GM12874 (cell line): ENCODE measurements around the gene PRKG1.

Source experiments
- TF ChIP-seq, protein P1 (sequence below): IDR thresholded peaks from 2 replicates; pipeline ENCODE4 v1.5.1; 2011; ENCODE audit warnings: low read depth, mild to moderate bottlenecking, control low read depth, low read length, moderate library complexity; ENCODE audit not compliant: insufficient read depth

PRKG1 gene

DNA sequence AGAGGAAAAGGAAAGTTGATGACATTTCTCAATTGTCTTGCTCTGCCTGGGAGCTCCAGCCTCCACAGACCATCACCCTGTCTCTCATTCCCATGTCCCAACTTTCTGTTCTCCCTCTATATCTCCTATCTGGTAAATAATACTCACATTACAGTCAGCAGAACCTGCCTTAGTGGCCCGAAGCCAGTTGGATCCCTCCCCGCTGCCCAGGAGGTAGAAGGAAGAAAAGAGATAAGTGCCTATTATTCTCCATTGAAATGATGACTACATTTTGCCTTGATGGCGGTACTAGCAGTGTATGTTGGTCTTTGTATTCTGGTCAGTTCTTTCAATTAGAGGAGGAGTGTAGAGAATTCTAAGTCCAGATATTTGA, 533.2 kb downstream of the PRKG1 start:
- TF ChIP-seq, protein P1, sequence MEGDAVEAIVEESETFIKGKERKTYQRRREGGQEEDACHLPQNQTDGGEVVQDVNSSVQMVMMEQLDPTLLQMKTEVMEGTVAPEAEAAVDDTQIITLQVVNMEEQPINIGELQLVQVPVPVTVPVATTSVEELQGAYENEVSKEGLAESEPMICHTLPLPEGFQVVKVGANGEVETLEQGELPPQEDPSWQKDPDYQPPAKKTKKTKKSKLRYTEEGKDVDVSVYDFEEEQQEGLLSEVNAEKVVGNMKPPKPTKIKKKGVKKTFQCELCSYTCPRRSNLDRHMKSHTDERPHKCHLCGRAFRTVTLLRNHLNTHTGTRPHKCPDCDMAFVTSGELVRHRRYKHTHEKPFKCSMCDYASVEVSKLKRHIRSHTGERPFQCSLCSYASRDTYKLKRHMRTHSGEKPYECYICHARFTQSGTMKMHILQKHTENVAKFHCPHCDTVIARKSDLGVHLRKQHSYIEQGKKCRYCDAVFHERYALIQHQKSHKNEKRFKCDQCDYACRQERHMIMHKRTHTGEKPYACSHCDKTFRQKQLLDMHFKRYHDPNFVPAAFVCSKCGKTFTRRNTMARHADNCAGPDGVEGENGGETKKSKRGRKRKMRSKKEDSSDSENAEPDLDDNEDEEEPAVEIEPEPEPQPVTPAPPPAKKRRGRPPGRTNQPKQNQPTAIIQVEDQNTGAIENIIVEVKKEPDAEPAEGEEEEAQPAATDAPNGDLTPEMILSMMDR: no peak

DNA sequence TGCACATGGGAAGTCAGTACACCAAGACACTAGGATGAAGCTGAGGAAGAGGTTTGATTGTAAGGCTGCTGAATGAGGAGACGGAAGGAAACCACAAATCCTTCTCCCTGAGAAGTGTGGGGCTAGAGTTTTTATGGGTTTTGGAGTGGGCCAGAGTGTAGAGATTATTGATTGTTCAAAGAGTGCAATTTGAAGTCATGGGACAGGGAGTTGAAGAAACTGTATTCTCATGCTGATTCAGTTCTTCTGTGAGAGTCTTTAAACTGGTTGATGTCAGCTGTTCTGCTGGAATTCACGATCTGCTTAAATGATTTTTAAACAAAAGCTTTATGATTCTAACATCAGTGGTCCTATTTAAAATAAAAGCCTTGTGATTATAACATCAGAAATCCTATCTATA, 533.9 kb downstream of the PRKG1 start:
- TF ChIP-seq, protein P1: no peak

DNA sequence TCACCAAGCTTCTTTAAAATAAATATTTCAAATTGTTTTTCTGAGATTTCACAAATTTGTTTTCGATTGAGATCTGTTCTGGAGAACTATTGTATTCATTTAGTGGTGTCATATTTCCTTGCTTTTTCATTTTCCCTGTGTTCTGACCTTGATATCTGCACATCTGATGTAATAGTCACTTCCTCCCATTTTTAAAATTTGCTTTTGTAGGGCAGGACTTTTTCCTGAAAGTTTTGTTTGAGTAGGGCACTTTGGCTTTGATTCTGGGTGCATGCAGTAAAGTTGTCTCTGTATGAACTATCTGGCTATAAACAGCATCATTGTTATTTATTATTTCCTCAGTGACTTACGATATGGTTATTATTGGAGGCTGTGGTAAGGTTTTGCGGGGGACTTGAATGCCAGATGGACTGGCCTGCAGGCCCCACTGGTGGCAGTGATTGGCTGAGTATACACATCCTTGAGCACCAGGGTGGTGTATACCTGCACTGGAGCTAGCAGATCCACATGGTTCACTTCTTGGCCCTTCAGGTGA, 541.5 kb downstream of the PRKG1 start:
- TF ChIP-seq, protein P1: no peak

DNA sequence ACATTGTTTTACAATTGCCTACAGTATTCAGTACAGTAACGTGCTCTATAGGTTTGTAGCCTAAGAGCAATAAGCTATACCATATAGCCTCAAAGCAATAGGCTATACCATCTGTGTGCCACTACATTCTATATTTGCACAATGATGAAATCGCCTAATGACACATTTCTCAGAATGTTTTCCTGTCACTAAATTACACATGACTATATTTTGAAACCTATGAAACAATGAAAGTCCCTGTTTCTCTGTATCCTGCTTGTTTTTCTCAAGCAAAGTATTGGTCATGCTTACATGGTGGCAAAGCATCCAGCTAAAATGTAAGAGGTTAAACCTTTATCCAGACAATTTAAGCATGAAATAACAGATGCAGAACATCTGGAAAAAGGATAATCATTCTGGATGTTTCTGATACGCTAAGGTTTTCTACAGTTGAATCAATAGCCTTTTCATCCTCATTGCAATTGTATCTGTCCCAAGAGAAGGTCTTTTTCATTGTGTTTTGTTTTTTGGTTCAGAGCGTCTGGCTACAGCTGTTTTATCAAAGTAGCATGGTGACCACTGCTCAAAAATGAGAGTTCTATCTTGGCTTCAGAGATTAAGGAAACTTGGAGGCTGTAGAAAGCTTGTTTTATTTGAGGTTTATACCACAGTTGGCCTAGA, 543.4 kb downstream of the PRKG1 start:
- TF ChIP-seq, protein P1: no peak

DNA sequence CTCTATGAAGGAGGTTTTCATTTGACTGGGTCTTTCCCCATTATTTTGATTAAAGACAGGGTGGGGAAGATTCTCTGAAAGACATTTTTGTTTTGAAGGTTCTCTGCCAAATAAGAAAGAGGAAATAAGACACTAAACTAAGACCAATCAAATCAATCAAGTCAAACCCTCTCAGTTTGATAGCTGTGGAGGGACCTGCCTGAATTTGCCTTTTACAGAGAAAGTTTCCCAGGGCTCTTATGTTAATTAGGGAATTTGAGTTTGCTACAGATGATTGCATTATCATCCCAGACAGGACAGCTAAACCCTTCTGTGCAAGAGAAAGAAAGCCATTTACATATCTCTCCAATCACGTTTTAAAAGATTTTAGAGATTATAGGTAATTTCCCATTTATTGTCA, 545.1 kb downstream of the PRKG1 start:
- TF ChIP-seq, protein P1: no peak

DNA sequence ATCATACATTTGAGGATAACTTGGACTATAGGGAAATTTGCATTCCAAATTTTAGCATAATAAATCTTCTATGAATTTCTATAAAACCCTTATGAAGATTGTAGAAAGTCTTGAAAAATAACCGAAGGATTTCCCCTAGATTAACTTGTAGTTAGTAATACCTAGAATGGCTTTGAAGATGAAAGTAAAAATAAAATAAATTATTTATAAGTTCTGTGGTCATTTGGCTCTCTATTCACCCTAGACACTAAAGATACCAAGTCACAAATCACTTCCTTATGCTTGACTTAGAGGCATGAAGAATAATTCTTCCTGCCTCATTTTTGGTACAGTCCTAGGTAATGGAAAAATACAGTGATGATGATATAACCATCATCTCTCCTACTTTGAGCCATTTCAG, 545.8 kb downstream of the PRKG1 start:
- TF ChIP-seq, protein P1: no peak

DNA sequence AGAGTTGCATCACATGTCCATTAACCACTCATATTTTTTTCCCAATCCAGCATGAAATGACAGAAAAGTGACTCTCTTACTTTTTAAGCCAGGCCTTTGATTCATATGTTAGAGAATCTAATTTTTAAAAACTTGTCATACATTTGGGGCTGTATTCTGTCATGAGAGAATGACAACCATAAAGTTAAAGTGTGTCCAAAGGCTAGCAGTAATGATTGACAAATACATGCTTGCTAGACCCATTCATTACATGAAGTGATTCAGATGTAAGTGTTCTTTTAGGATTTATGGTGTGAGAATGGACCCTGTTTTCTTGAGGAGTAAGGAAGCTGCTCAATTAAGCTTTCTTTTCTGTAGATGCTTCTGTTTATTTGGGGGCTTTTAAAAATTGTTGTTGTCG, 549.7 kb downstream of the PRKG1 start:
- TF ChIP-seq, protein P1: no peak
